ENCODE data around the gene TMEM45B. TPM values are rescaled to one million over a fixed set of nuclear protein-coding genes. Genes with fewer than 3 reads are reported as not detected.

The TMEM45B gene
- total and polyA plus RNA-seq, 2 of the 13 experiments (the other 11 are each of a cell fraction or from before 2014, with no cell fraction given): 29.1 to 181 TPM

- no peak for TF ChIP-seq ZNF646 (CRISPR knock-in tag; IDR thresholded peaks at IDR 0.05)
These were observed 46.3 kb downstream of the TMEM45B start (continued) for GRCh38 chr11:129861702-129862522.

GRCh38 chr11:129864811-129865210, 49.2 kb downstream of the TMEM45B start:
- intact Hi-C loops (cut with micrococcal nuclease; ENCODE audit: unreplicated experiment) (loop anchor here (5.0 kb wide), 1 partner anchor 43 kb away; no protein-coding TSS in a partner anchor), in situ Hi-C loops (cut with HindIII; ENCODE audit: extremely low pct_ligation_motif_present, low pct_unique_long_range_greater_than_20kb) (no loop called here)
- ATAC-seq (no peak), FAIRE-seq (no peak), DNase-seq (ENCODE audit: low spot score) (no peak)
- ChIA-PET CTCF (ENCODE audit: low intra/inter-chr PET ratio, low total read pairs) (no interaction called here), POLR2A (no interaction called here)
- TF ChIP-seq KDM5A (IDR thresholded peaks at IDR 0.05; ENCODE audit: borderline replicate concordance, low read length): no peak
- no peak for TF ChIP-seq CBX1 (IDR thresholded peaks at IDR 0.05; ENCODE audit: low read depth)
- WGBS (ENCODE audit: low lambda C conversion rate): 96% methylated on average over 5 of the region's 5 CpGs
- Histone ChIP-seq H3K27ac (ENCODE audit: extremely low read length, insufficient read depth, low read length) (no peak overlapping the region), H3K36me3 (replicated peaks in 1 of 2; ENCODE audit: control insufficient read depth in 1 of 2, insufficient read depth in 2 of 2, low read length in 2 of 2) (peaks cover 32 to 54% of the 10 kb centered on the region in 2 experiments), H4K20me1 (ENCODE audit: insufficient read depth, low read length) (no peaks in the 10 kb centered on the region), H3K4me2 (ENCODE audit: low read depth, low read length) (no peak overlapping the region), H3K79me2 (ENCODE audit: insufficient read depth, low read length) (no peaks in the 10 kb centered on the region), H3K9ac (ENCODE audit: insufficient read depth, low read depth, low read length) (no peak overlapping the region), H3K4me3 (replicated peaks in 1 of 3; ENCODE audit: insufficient read depth in 1 of 3, low read depth in 2 of 3, low read length in 3 of 3) (no peak overlapping the region), H3K9me3 (ENCODE audit: low read length) (no peaks in the 10 kb centered on the region), H3K27me3 (ENCODE audit: control insufficient read depth in 1 of 2, insufficient read depth in 2 of 2, low read length in 2 of 2) (no peaks in the 10 kb centered on the region), H2AFZ (ENCODE audit: low read length) (no peak overlapping the region), H3K4me1 (ENCODE audit: insufficient read depth, low read length) (peaks cover 29% of the 10 kb centered on the region)
- BruUV-seq (replicated peaks): no TSS peak
